Activated naive CD4-positive, alpha-beta T cell treated with anti-CD3 and anti-CD28 coated beads, Interleukin-2, amount 50 U/mL, for 72 hours (primary cell): ENCODE results near the gene ZNF462. TPM values are rescaled to one million over a fixed set of nuclear protein-coding genes. Genes with fewer than 3 reads are reported as not detected.

ENCODE experiments used
- ATAC-seq, 2 donors: fragments of 150-1000 bp; cut with Tn5 transposase; 2 replicates each; pipeline ENCODE4 v1.10.0; 2021; ENCODE audit warnings: mild to moderate bottlenecking in 2 of 2, moderate library complexity in 2 of 2
- DNase-seq, 2 donors: peaks; one replicate each; pipeline ENCODE4 v3.0.0; 2021 to 2022; ENCODE audit warnings: low spot score in 2 of 2
- H3K27ac Mint-ChIP-seq, 2 donors: one replicate each; pipeline ENCODE4 v1.8.0; 2022; ENCODE audit warnings: mild to moderate bottlenecking in 2 of 2, mixed read lengths in 2 of 2
- H3K36me3 Mint-ChIP-seq, 2 donors: one replicate each; pipeline ENCODE4 v1.8.0; 2022; ENCODE audit warnings: mixed read lengths in 2 of 2
- H3K9me3 Mint-ChIP-seq, 2 donors: one replicate each; pipeline ENCODE4 v1.8.0; 2022; ENCODE audit warnings: mixed read lengths in 2 of 2
- total RNA-seq, 2 donors: library from RNA; stranded (reverse); gene quantifications; one replicate each; pipeline ENCODE4 v1.2.3, GENCODE V29; 2022

The ZNF462 gene
- total RNA-seq, 2 donors from 2014 or later, result 0.20 to 0.41 TPM

DNA sequence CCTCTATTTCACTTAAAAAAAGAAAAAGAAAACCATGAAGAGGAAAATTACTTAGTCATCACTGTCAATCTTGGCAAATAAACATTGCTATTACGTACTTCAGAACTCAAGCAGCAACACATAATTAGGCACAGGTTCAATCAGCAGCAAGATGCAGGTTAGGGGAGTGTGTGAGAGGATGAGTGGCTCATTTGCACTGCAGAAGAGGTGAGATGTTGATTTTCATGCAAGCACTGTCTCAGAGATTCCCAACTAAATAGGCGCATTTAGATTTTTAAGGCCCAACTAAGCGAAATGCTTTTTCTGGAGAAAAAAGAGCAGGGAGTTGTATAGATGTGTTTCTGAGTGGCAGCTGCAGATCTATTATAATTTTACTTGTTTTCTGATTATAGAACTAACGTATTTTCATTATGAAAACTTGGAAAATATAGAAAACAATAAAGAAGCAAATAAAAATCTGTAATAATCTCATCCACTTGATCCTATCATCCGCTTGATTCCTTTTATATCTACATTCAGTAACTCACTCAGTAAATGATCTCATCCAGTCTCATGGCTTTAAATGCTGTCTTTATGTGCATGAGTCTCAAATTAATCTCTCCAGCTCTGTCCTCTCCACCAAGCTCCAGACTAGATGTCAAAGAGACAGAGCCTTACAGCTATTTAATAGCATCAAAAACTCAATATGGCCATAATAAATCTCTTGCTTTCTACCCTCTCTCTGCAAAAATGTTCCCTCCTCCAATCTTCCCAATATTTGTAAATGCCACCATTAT, 162.5 kb downstream of the ZNF462 start:
- H3K36me3 Mint-ChIP-seq, result no peaks in the 10 kb centered on the region
- DNase-seq, result no peak
- H3K27ac Mint-ChIP-seq, result no peak overlapping the region
- H3K9me3 Mint-ChIP-seq, result peaks cover 0 to 7% of the 10 kb centered on the region in 2 donors
- ATAC-seq, result no peak

DNA sequence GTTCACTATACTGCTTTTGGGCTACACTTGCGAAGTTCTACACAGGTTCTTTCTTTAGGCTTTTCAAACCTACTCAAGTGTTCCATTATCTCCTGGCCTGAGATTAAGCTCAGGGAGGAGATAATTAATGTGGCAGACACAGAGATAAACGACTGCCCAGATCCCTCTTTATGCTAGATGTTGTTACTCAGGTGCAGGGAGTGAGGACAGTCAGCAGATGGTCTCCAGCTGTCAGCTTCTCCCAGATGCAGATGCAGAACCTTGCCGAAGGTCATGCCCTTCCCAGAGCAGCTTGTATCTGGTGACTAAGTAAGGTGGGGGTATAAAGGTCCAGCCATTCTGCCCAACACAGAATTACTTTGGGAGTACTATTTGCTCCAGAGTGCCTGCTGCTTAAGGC, 166.2 kb downstream of the ZNF462 start:
- peaks cover 7 to 11% of the 10 kb centered on the region in 2 donors for H3K9me3 Mint-ChIP-seq
- ATAC-seq (no peak), DNase-seq (no peak)
- peaks cover 0 to 16% of the 10 kb centered on the region in 2 donors for H3K36me3 Mint-ChIP-seq
- H3K27ac Mint-ChIP-seq, result no peak overlapping the region

DNA sequence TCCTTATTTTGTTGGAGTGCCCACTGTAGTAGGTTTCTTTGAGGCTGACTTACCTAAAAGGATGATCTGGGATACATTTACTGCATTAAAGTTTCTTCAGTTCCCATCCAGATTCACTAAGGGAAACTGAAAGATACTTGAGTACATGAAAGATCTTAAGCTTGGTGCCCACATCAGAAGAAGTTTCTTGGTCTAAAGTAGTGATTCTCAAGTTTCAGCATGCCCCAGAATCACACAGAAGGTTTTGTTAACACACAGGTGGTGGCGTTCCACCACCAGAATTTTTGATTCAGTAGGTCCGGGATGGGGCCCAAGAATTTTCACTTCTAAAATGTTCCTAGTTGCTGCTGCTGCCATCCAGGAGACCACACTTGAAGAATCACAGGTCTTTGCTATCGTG, 171.0 kb downstream of the ZNF462 start:
- H3K9me3 Mint-ChIP-seq, result peaks cover 0 to 11% of the 10 kb centered on the region in 2 donors
- no peak for DNase-seq
- H3K36me3 Mint-ChIP-seq, result peaks cover 0 to 16% of the 10 kb centered on the region in 2 donors
- ATAC-seq, result peak in 1 of 2 donors; percentile 40
- no peak overlapping the region for H3K27ac Mint-ChIP-seq

DNA sequence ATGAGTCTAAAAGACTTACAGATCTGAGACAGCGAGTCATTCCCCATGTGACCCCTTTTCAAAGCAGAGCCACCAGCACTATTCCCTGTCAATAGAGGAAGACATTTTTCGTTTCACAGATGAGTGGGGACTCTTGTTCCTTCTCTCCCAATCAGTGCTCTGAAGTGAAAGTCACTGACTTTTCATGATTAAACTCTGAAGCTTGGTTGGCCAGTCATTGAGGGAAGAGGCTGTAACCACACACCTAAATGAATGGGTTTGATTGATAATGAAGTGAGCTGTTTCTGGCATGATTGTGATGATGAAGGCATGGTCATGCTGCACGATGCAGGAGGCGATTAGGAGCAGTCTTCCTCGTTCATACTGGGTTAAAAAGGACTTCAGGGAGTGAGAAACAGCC, 171.9 kb downstream of the ZNF462 start:
- Mint-ChIP-seq H3K36me3 (peaks cover 0 to 16% of the 10 kb centered on the region in 2 donors), H3K9me3 (peaks cover 0 to 11% of the 10 kb centered on the region in 2 donors), H3K27ac (no peak overlapping the region)
- peak; percentile 58 to 66 for ATAC-seq
- no peak for DNase-seq

DNA sequence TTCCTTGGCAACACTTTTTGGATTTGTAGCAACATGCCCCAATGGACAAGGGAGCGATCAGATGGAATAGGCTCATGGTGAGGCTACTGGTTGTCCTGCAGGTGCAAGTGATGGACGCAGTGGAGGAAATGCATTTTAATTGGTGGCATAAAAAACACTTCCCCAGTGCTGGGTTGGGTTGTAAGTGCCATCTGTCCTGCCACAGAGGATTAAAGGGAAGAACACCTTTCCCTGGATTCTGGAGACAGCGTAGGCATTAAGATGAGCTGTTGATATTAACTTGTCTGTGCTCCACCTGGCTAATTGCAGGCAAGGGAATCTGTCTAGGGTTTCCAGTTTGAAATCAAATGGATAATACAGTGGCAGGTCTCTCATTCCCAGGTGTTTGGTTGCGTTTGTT, 173.4 kb downstream of the ZNF462 start:
- DNase-seq, result no peak

DNA sequence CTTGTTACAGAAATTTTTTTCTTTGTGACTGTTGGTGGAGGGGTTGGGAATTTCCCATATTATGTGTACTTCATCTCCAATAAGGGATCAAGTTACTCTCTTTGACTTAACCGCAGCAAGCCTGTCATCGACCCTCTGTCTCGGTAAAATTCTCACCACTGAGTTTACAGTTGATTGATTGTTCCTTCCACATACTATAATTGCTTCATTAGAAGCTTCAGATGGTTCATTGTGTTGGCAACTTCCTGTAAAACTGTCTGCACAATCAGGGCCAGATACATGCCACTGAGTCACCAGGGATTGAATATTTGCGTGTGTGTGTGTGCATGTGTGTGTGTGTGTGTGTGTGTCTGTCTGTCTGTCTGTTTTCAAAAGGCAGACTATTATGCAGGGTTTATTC, 176.6 kb downstream of the ZNF462 start:
- Mint-ChIP-seq H3K27ac (no peak overlapping the region), H3K36me3 (no peaks in the 10 kb centered on the region), H3K9me3 (no peaks in the 10 kb centered on the region)
- no peak for ATAC-seq
- DNase-seq, result no peak

More for the DNA sequence above, 173.4 kb downstream of the ZNF462 start:
- Mint-ChIP-seq H3K9me3 (peaks cover 0 to 11% of the 10 kb centered on the region in 2 donors), H3K36me3 (peaks cover 0 to 14% of the 10 kb centered on the region in 2 donors), H3K27ac (no peak overlapping the region)
- no peak for ATAC-seq

DNA sequence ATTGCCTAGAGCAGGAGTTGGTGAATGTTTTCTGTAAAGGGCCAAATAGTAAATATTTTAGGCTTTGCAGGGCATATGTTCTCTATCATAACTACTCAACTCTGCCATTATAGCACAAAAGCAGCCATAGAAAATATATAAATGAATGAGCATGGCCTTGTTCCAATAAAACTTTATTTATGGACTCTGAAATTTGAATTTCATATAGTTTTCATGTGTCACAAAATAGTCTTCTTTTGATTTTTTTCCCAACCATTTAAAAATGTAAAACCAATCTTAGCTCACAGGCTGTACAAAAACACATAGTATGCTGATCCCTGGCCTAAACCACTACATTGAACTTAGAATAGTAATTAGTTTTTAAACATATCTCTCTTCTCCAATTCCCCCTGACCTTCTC, 179.6 kb downstream of the ZNF462 start:
- ATAC-seq (no peak), DNase-seq (no peak)
- Mint-ChIP-seq H3K27ac (no peak overlapping the region), H3K36me3 (no peaks in the 10 kb centered on the region), H3K9me3 (no peaks in the 10 kb centered on the region)

DNA sequence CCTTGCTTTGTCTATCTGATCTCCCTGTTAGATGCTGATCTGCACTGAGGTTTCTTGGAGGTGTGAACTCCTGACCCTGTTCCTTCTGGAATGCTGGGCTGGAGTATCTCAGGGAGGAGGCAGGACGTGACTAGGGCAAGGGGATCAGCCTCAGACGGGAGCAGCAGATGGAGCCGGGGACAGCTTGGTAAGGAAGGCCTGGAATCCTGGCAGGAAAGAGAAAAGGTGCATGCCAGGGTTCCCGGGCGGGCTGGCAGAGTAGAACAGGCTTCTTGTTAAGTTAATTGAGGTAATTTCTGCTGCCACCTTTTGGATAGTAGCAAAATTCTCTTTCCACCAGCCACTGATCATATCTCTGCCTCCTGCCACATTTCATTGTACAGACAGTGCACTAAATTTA, 180.9 kb downstream of the ZNF462 start:
- no peaks in the 10 kb centered on the region for H3K36me3 Mint-ChIP-seq
- ATAC-seq, result no peak

DNA sequence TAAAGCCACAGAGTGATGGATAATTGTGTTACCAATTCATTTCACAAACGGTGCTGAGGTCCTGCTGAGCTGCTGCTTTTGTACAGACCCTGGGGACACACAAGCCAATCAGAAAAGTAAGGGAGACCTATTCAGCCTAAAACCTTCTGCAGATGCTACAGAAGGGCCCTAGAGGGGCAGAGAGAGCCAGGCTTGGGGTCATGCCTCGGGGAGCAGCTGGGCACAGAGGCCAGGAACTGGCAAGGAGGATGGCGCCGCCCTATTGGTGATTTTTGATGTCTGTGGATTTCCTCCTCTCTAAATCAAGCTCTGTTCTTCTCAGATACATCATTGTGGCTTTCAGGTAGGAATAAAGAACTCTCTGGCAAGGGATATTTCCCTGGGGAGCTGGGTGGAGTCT, 181.9 kb downstream of the ZNF462 start:
- no peaks in the 10 kb centered on the region for H3K36me3 Mint-ChIP-seq

More for the DNA sequence above, 180.9 kb downstream of the ZNF462 start:
- Mint-ChIP-seq H3K9me3 (no peaks in the 10 kb centered on the region), H3K27ac (no peak overlapping the region)
- DNase-seq, result no peak

DNA sequence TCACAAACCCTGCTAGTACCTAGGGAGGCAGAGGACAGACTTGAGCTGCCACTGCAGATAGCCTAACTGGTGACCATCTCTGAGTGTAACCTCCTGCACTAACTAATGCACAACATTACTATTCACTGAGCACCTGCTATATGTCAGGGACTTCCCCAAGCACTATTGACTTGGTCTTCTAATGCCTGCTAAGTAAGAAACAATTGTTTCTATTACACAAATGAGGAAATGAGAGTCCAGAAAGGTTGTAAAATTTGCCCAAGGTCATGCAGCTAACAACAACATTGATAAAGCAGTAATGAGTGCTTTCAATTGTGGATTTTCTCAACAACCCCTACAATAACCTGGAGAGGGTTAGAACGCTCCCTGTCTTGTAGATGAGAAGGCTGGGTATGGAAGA, 183.7 kb downstream of the ZNF462 start:
- no peaks in the 10 kb centered on the region for H3K36me3 Mint-ChIP-seq

More for the DNA sequence above, 181.9 kb downstream of the ZNF462 start:
- Mint-ChIP-seq H3K27ac (no peak overlapping the region), H3K9me3 (no peaks in the 10 kb centered on the region)
- peak in 1 of 2 donors; percentile 9 for DNase-seq
- ATAC-seq, result no peak

DNA sequence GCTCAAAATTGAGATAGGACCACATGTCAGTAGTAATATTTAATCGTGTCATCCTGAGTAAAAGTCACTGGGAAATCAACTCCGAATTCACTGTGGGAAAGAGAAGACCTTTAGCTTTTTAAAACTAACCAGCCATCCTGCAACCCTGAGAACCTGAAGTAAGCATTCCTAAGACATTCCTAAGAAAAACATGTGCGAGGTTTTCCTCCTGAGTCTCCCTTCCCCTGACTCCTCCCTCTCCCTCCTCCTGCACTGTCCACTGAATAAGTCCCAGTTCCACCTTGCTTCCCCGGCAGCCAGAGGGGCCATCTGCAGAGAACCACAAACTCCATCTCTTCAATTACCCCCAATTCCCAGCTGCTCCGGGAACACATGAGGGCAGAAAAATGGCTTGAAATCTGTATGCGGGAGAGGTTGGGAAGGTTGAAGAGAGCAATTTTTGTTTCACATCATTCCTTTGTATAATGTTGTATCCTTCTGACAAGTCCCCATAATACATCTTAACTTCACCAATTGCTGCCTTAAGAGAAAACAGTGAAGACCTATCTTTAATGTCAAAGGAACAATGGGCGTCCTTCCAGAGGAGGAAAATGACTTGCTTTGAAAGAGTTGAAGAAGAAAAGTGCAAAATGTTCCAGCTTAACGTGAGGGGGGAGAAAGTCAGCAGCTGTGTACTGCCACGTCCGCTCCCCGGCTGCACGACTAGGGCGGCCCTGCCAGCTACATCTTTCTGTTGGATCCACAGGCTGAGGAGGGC, 186.3 kb downstream of the ZNF462 start:
- Mint-ChIP-seq H3K9me3 (no peaks in the 10 kb centered on the region), H3K27ac (no peak overlapping the region), H3K36me3 (no peaks in the 10 kb centered on the region)
- ATAC-seq (no peak), DNase-seq (no peak)

More for the DNA sequence above, 183.7 kb downstream of the ZNF462 start:
- DNase-seq, result no peak
- no peaks in the 10 kb centered on the region for H3K9me3 Mint-ChIP-seq
- ATAC-seq, result no peak
- no peak overlapping the region for H3K27ac Mint-ChIP-seq

DNA sequence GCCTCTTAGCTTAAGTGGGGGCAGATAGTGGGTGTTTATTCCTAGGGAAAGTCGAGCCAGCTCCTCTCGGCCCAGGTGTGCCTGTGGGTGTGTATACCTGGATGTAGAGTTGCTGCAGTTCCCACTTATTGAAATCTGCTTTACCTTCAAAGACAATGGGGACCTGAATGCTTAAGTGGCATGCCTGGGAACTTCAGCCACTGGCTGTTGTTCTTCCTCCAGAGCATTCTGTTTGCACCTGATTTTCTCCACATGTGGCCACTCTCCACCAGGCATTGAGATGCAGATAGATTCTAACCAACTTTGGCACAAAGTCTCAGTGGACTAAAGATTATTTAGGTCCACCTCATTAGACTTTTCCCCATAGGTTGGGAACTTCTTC, 186.8 kb downstream of the ZNF462 start:
- Mint-ChIP-seq H3K27ac (no peak overlapping the region), H3K36me3 (no peaks in the 10 kb centered on the region), H3K9me3 (no peaks in the 10 kb centered on the region)
- ATAC-seq (no peak), DNase-seq (no peak)

DNA sequence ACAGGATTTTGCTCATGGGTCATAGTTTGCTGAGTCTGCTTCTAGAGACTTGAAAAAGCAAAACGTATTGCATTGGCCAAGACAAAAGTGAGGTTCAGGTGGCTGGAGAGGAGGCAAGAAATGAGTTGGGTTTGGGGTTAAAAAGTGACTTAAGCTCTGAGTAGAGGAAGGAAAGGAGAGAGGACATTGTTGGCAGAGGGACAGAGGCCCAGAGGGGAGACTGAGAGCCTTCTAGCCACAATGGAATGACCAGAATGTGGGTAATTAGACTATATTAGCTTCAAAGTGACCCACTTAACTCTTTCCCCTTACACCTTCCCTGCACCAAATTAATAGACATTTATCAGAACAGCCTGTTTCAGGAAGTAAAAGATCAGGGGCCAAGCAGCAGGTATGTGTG, 188.4 kb downstream of the ZNF462 start:
- ATAC-seq (no peak), DNase-seq (no peak)
- H3K9me3 Mint-ChIP-seq, result no peaks in the 10 kb centered on the region
- H3K36me3 Mint-ChIP-seq, result no peaks in the 10 kb centered on the region
- H3K27ac Mint-ChIP-seq, result no peak overlapping the region

DNA sequence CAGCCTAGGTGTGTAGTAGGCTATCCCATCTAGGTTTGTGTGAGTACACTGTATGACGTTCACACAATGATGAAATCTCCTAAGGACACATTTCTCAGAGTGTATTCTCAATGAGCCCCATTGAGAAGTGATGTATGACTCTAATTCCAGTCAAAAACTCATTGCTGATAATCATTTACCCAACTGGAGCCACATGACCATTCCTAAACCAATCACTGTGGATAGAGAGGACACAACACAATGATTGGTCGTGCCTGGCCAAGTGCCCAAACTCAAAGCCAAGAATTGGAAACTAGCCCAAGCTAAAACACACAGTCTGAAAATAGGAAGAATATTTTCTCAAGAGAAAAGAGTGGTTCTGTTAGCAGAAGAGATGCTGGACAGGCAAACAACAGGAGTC, 191.2 kb downstream of the ZNF462 start:
- no peaks in the 10 kb centered on the region for H3K9me3 Mint-ChIP-seq
- H3K27ac Mint-ChIP-seq, result no peak overlapping the region
- H3K36me3 Mint-ChIP-seq, result no peaks in the 10 kb centered on the region
- no peak for ATAC-seq
- no peak for DNase-seq

DNA sequence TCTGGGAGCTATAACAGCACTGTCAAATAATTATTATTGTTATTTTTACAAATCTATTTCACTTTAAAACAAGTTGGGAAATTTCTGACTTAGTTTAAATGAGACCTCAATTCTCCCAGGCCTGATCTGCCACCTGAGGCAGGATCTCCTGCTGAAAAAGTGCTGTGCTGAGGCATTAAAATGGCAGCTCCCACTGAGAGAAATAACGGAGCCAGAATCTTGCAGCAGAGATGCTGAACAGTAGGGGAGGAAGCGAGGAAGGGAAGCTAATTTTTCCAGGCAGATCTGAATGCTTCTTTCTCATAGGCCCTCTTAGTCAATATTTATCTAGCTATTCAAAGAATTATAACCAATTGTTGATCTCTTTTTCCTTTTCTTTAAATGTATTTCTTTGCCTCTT, 196.3 kb downstream of the ZNF462 start:
- Mint-ChIP-seq H3K27ac (no peak overlapping the region), H3K36me3 (no peaks in the 10 kb centered on the region), H3K9me3 (no peaks in the 10 kb centered on the region)
- ATAC-seq (no peak), DNase-seq (no peak)

DNA sequence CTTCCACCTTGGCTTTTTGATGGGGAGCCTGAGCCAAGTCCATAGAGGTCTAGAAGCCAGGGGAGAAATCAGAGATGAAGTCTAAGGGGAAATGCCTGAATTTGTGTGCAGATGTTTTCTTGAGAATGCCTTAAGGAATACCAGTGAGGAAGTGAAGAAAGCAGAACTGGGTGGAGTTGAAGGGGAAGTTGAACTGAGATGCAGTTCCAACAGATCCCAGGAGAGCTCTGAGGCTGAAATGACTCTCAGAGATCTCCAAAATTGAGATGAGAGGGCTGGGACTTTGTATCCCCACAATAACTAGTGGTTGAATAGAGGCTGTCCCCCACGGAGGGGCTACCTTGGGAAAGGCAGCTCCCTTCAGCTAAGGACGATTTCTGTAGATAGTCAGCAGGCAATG, 197.1 kb downstream of the ZNF462 start:
- Mint-ChIP-seq H3K36me3 (no peaks in the 10 kb centered on the region), H3K9me3 (no peaks in the 10 kb centered on the region), H3K27ac (no peak overlapping the region)
- DNase-seq (no peak), ATAC-seq (no peak)
